Measurements from ENCODE around the gene STAT2.
A peak's percentile ranks its signal among the peaks of the same experiment; 100 is the strongest.
"Not testable (repeated sequence)": the region's sequence is repeated elsewhere in the genome, so short reads cannot be mapped to it uniquely, and the experiment has no call there.

Gene STAT2

GRCh38 chr12:56324206-56324605 is 35.7 kb downstream of the STAT2 start:
- DNase-seq, result no peak

GRCh38 chr12:56321610-56322009 is 38.3 kb downstream of the STAT2 start:
- DNase-seq, result not testable (repeated sequence)

GRCh38 chr12:56321027-56321426 is 38.9 kb downstream of the STAT2 start:
- no peak for DNase-seq

- no peak for DNase-seq
Measured at GRCh38 chr12:56317675-56318074, 42.2 kb downstream of the STAT2 start.

GRCh38 chr12:56315622-56316473 is 44.1 kb downstream of the STAT2 start, which contains the start of gene CNPY2:
CNPY2 (minus strand) TSS chr12:56315988; CDS start chr12:56315217, 771 bp downstream.
- DNase-seq, result peak; percentile 87

- DNase-seq, result no peak
Measured at GRCh38 chr12:56315249-56315621, 44.7 kb downstream of the STAT2 start.

GRCh38 chr12:56311003-56311402 is 48.9 kb downstream of the STAT2 start:
- DNase-seq, result no peak

- DNase-seq, result no peak
Measured at GRCh38 chr12:56308714-56309113, 51.2 kb downstream of the STAT2 start.

GRCh38 chr12:56307221-56307965 is 52.5 kb downstream of the STAT2 start:
- no peak for DNase-seq

GRCh38 chr12:56304872-56305590 is 54.9 kb downstream of the STAT2 start:
- DNase-seq, result no peak

GRCh38 chr12:56304276-56304675 is 55.6 kb downstream of the STAT2 start:
- DNase-seq, result no peak

- no peak for DNase-seq
Measured at GRCh38 chr12:56300644-56301464, 59.1 kb downstream of the STAT2 start.

GRCh38 chr12:56299853-56300643 is 59.9 kb downstream of the STAT2 start, which contains the start of gene CS:
CS (minus strand) TSS chr12:56300330; CDS start chr12:56300201, 129 bp downstream.
- DNase-seq, result peak; percentile 98

- DNase-seq, result peak; percentile 16
Measured at GRCh38 chr12:56299308-56299852, 60.5 kb downstream of the STAT2 start.

- DNase-seq, result no peak
Measured at GRCh38 chr12:56298828-56299227, 61.1 kb downstream of the STAT2 start.

GRCh38 chr12:56297400-56297799 is 62.5 kb downstream of the STAT2 start:
- DNase-seq, result no peak

- DNase-seq, result no peak
Measured at GRCh38 chr12:56296295-56296694, 63.6 kb downstream of the STAT2 start.

GRCh38 chr12:56293795-56294194 is 66.1 kb downstream of the STAT2 start:
- no peak for DNase-seq

All from stimulated activated CD4-positive, alpha-beta T cell treated with anti-CD3 and anti-CD28 coated beads, Interleukin-12 subunit alpha, Interleukin-12 subunit beta, amount 100 ng/mL, for 4 hours (primary cell).